Limb (tissue), 2 donors: ENCODE results near the gene LRP1-AS.

ENCODE experiments used
- DNase-seq, 2 donors: peaks; one replicate each; pipeline ENCODE4 v3.0.0-alpha.2; 2016; ENCODE audit errors: extremely low spot score in 2 of 2

Gene LRP1-AS

GRCh38 chr12:57160741-57161140 lies 13.3 kb upstream of the LRP1-AS start:
- DNase-seq, result no peak

GRCh38 chr12:57160040-57160439 lies 12.6 kb upstream of the LRP1-AS start:
- no peak for DNase-seq

DNA sequence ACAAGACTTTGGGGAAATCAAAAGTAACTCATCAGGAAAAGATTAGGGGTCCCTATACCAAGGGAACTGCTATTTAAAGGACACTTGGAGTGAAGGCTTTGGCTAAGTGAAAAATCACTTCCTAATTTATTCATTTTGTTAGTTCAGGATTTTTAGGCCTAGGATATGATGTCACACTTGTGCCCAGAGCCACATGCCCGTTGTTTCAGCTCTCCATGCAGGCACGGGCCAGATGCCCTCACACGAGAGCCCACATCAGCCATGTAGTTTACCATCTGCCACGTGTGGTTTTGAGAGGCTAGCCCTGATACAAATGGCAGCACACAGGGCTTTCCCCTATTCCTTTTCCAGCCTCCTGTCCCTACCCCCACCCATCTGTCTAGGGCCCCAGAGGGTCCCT lies 11.9 kb upstream of the LRP1-AS start:
- DNase-seq, result no peak

DNA sequence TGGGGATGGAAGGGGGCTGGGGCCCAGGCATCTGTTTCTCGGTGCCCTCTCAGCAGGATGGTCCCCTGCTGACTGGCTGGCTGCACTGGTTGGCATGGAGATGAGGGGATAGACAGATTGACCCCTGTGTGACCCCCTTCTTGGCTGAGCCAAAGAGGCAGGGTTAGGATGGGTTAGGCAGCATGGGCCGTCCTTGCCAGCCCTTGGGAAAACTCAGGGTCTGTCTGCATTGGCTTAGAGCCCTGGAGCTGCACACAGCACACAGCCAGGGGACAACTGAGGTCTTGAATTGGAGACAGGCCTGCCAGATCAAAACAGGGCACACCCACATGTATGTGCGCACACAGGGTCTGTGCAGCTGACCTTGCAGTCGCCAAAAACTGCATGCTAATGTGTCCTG lies 11.2 kb upstream of the LRP1-AS start:
- no peak for DNase-seq

GRCh38 chr12:57158186-57158585 lies 10.8 kb upstream of the LRP1-AS start:
- no peak for DNase-seq

DNA sequence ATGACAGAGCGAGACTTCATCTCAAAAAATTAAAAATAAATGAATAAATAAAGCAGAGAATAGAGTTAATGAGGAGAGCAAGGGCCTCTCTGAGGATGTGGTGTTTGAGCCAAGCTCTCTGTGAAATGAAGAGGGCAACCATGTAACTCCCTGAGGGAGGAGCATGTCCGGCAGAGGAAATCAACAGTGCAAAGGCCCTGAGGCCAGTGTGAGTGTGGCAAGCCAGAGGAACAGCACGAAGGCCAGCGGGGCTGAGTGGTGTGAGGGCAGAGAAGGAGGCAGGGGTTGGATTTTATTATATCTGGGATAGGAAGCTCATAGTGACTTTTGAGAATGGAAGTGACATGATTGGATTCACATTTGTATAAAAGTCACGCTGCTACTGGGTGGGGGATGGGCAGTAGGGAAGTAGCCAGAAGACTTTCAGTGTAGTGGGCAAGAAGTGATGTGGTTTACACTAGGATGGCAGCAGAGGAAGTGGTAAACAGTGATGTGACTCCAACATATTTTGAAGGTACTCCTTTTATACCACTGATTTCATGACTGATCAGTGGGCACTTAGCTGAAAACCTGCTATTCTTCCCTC lies 10.3 kb upstream of the LRP1-AS start:
- DNase-seq, result no peak

DNA sequence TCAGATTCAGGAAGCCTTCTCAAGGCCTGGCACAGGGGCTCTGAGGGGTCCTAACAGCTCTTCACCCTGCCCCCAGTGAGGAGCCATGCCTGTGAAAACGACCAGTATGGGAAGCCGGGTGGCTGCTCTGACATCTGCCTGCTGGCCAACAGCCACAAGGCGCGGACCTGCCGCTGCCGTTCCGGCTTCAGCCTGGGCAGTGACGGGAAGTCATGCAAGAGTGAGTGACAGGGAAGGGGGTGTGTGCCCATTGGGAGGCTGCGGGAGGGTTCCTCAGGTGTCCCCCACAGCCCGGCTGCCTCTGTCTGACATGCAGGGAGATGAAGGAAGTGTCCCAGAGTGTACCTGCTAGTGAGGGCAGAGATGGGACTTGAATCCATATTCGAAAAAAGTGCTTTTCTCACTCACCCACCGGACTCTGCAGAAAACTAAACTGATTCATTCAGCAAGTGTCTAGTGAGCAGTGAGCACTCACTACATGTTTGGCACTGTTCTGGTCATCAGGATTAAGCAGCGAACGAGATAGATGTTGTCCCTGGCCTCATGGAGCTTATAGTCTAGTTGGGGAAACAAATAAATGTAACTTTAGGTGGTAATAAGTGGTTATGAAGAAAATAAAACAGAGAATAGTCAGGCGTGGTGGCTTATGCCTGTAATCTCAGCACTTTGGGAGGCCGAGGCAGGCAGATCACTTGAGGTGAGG lies 9.4 kb upstream of the LRP1-AS start:
- DNase-seq, result no peak

GRCh38 chr12:57154804-57155434 lies 7.5 kb upstream of the LRP1-AS start:
- no peak for DNase-seq

DNA sequence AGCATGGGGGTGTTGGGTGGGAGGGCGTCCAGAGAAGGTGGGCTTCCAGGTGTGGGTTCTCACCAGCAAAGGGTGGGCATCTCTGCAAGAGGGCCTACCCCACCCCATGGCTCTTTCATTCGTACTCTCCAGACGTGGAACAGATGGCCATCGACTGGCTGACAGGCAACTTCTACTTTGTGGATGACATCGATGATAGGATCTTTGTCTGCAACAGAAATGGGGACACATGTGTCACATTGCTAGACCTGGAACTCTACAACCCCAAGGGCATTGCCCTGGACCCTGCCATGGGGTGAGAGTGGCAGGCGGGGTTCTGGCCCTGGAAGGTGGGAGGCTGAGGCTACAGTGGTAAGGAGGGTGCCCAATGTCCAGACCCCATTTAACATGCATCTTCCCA lies 6.7 kb upstream of the LRP1-AS start:
- DNase-seq, result no peak

DNA sequence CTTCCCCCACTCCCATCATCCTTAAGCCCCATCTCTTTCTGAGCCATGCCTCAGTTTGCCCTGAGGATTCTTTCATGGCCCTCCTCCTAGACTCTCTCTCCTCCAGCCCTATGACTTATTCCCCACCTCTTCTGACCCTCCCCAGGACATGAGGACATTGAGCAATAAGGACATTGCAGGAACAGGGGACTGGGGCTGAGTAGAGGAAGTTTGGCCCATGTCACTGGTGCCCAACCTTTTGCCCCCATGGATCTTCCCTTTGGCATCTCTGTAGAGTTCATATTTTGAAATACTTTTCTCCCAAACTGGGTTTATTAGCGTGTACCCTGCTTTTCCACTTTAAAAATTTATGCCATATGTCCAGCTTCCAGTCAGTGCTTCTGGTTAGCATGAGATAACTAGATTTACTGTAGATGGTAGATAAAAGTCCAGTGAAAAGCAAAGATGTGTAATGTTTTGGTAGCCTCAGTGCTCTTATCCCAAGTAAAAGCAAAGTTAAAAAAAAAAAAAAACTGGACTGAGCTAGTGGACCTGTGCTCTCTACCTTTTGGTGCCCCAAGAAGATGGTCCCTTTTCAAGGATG lies 6.1 kb upstream of the LRP1-AS start:
- DNase-seq, result no peak

DNA sequence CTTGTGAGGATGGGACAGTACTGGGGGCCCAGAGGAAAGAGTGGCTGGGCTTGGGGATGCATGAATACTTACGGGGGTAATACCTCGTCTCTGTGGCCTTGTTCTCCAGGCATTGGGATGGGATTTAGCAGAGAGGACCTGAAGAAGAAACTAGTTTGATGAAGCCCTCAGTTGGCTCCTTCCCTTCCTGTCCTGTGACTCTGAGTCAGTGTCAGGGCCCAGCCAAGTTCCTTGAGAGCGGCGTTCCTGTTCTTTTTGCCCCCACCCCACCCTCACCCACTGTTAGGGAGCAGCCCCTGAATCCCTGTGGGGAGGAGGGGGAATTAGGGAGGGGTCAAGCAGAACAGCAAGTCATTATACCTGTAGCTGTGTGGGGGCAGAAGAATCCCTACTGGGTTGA lies 5.2 kb upstream of the LRP1-AS start:
- no peak for DNase-seq

GRCh38 chr12:57151741-57152630 lies 4.6 kb upstream of the LRP1-AS start:
- peak; percentile 73 to 77 for DNase-seq

GRCh38 chr12:57150400-57151000 lies 3.1 kb upstream of the LRP1-AS start:
- no peak for DNase-seq

GRCh38 chr12:57149245-57149900 lies 2.0 kb upstream of the LRP1-AS start:
- DNase-seq, result peak in 1 of 2 donors; percentile 69

GRCh38 chr12:57148469-57149244 lies 1.2 kb upstream of the LRP1-AS start:
- DNase-seq, result no peak

GRCh38 chr12:57146092-57146491 lies 1.3 kb downstream of the LRP1-AS start:
- no peak for DNase-seq

- no peak for DNase-seq
Observed at GRCh38 chr12:57145460-57146059, 1.9 kb downstream of the LRP1-AS start.

DNA sequence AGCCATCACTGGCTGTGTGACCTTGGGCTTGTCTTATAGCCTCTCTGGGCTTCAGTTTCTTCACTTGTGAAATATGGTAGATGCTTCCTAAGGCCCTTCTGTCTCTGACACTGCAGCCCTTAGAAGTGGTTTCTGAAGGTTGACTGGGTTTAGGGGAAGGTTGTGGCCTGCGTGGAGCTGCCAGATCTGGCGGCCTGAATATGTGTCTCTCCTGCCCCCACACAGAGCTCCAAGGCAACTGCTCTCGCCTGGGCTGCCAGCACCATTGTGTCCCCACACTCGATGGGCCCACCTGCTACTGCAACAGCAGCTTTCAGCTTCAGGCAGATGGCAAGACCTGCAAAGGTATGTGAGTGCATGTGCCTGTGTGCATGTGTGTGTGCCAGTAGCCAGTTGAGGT lies 4.0 kb downstream of the LRP1-AS start:
- no peak for DNase-seq

- no peak for DNase-seq
Observed at GRCh38 chr12:57142727-57143126, 4.7 kb downstream of the LRP1-AS start.
